ENCODE data around the gene WDR45.

- TF ChIP-seq POLR2AphosphoS5 (IDR thresholded peaks at IDR 0.05; ENCODE audit: low read depth, low read length) (no peak), TAF1 (IDR thresholded peaks at IDR 0.05; ENCODE audit: borderline replicate concordance, low read depth, low read length) (no peak), POLR2A (IDR thresholded peaks at IDR 0.05; ENCODE audit: low read depth, low read length) (no peak)
Observed at GRCh38 chrX:49082271-49082871, 2.7 kb upstream of the WDR45 start.
